CMK (cell line): ENCODE results near the gene DSCAM.

Experiments used
- DNase-seq: peaks from one replicate; pipeline ENCODE4 v3.0.0-alpha.2; 2010; ENCODE audit warnings: low read depth

The DSCAM gene

DNA sequence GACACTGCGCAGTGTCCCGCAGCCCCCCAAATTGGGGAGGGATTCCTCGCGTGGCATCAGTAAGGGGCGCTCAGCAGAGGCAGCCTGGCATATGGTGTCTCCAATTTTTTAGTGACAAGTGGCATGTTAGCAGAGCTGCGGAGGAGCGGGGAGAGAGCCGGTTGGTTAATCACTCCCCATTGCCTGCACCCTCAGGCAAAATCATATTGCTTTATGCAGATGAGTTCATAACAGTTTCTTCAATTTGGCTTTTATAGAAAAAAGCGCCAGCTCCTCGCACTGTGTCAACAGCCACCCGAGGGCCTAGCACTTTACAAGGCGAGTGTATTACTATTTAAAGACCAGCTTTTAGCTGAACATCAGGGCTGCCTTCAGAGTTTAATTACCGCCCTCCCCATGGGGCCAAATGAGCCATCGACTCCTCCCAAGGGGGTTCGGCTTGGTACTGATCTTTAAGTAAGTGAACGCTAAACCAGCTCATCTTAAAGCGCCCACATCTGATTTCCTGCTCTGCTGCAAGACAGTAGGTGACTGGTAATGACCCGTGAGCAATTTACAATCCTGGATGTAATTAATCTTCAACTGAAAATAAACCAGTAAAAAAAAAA, 298.9 kb downstream of the DSCAM start:
- no peak for DNase-seq

GRCh38 chr21:40546647-40547046, 300.3 kb downstream of the DSCAM start:
- DNase-seq, result no peak

DNA sequence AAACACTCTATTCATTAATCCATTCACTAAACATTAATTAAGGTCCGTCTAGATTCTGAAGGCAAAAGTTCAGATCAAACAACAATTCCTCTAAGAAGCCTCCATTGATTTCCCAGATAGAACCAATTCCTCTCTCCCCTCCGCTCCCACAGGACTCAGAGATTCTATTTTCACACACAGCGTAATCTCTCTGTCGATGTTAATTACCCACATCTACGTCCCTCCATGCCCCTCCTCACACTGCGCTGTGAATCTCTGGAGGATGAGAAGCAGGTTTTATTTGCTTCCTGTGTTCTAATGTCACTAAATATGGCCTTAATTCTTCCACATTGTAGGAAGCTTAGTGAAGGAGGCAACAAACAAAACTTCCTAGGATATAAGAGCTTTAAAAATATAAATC, 306.7 kb downstream of the DSCAM start:
- DNase-seq, result no peak

DNA sequence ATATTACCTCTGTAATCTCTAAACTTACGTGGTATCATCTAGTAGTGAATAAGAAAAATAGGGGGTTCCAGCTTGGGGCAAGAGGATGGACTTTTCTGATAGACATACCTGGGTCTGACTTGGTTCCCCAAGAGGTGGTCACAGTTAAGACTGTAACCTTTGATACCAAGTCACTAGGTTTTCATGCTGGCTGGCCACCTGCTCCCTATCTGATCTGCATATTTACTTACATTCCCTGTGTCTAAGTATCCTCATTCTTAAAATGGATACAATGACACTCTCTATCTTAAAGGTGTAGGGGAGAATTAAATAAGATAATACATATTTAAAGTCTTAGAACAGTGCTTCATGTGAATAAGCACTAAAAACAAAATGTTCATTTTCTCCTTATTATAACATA, 312.1 kb downstream of the DSCAM start:
- no peak for DNase-seq

GRCh38 chr21:40531431-40532110, 315.4 kb downstream of the DSCAM start:
- no peak for DNase-seq

GRCh38 chr21:40531016-40531415, 315.9 kb downstream of the DSCAM start:
- no peak for DNase-seq

DNA sequence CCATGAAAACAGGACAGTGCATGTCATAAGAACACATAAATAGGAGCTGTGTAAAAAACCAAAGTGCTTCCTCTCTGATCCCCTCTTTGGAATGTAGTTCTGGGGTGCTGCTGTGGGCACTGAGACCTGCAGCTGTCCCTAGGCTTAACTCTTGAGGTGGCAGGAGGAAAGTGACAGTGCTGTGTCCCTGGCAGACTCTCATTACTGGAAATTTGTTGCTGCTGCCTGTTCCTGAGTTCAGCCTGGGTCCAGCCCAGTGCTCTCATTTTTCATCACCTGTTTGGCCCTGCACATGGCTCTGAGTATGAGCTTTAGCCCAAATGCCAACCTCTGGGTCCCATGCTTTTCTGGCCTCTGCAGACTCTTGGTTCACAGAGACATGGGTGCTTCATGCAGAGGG, 329.3 kb downstream of the DSCAM start:
- no peak for DNase-seq

DNA sequence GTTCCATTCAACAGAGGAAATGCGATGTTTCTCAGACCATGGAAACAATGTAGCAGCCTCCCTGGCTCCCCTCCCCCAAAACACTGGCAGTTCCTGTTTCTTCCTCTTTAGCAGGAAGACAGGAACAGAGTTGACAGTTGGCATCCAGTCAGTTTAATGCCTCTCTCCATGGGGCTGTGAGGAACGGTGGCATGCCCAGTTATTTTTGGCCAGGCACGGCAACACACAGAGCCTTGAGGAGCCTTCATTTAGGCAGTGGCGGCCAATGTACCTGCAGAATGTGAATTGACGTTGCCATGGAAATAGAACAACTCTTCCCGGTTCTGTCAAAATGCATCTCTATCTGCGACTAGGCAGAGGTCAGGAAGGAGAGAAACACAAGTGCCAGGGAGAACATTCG, 330.6 kb downstream of the DSCAM start:
- no peak for DNase-seq

- no peak for DNase-seq
Measured at GRCh38 chr21:40512590-40512989, 334.4 kb downstream of the DSCAM start.

GRCh38 chr21:40507978-40508377, 339.0 kb downstream of the DSCAM start:
- no peak for DNase-seq

DNA sequence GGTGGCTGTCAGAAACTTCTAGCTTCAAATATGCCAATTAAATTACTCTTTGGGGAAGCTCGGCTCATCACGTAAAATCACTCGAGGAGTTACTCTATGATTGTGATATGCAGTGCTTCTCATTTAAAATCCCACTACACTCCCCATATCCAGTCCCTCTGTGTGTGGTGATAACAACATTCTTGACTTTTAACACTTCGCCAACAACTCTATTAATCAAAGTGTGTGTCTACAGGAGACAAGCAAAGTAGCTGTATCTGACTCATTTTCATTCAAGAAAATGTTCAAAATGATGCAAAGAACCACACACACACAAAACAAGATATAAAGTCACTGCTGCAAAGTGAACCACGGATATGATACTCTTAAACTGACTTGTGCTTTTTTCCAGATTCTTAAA, 341.3 kb downstream of the DSCAM start:
- no peak for DNase-seq

DNA sequence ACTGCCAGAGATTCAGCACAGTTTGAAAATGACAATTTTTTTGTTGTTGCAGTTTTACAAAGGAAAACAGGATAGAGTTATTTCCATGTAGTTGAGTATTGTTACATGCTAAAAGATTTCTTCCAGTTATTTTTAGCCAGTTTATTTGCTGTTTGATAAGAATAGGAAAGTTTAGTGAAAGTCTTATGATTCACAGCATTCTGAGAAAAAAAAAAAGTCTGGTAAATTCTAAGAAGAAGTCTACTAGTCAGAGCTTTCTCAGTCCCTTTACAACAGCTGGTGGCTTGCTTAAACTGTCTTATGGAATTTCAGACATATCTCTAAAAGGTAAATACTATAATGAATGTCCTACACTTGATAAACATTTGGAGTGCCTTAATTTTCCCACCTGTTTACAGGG, 341.7 kb downstream of the DSCAM start:
- DNase-seq, result no peak

- no peak for DNase-seq
Measured at GRCh38 chr21:40504825-40505224, 342.1 kb downstream of the DSCAM start.

GRCh38 chr21:40496116-40496515, 350.8 kb downstream of the DSCAM start:
- DNase-seq, result no peak

GRCh38 chr21:40490408-40490807, 356.6 kb downstream of the DSCAM start:
- DNase-seq, result no peak

DNA sequence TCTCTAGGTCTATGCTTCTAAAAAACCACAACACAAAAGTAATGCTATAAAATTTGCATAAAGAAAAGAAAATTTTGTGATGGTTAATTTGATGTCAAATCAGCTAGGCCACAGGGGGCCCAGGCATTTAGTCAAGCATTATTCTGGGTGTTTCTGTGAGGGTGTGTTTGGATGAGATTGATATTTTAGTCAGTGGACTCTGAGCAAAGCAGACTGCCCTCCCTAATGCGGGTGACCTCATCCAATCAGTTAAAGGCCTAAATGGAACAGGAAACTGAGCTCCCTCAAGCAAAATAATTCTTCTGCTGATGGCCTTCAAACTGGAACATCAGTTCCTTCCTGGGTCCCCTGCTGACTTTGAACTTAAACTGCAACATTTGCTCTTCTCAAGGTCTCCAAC, 358.0 kb downstream of the DSCAM start:
- DNase-seq, result no peak

- DNase-seq, result no peak
Measured at GRCh38 chr21:40481764-40482163, 365.2 kb downstream of the DSCAM start.

DNA sequence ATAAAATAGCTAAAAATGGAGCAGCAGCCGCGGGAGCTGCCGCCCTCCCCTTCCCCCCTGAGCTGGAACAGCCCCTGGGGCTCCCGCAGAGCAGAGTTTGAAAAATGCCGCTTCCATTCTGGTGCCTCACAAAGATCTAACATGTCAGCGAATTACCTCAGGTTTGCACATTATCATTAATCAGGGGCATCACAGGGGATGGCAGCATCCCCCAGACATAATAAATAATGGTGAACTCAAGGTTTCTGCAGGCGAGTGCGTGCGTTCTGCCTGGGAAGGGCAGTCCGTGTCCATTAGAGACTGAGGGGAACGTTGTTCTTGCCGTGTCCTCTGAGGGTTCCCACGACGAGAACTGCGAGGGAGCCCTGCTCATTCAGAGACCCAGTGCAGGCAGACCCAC, 372.4 kb downstream of the DSCAM start:
- DNase-seq, result no peak

DNA sequence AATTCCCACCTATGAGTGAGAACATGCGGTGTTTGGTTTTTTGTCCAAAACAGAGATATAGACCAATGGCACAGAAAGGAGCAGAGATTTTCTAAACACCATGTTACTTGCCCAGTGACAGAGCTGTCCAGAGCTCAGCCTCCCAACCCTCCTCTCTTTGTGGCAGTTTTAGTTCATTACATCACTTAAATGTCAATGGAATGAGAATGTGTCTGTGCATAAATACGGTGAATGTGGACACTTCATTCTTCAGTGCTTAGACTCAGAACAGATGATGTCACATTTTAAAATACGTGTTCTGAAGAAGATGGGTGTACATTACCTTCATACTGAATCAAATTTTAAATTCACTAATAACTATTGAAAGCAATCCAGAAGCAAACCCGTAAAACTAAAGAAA, 374.9 kb downstream of the DSCAM start:
- DNase-seq, result no peak

DNA sequence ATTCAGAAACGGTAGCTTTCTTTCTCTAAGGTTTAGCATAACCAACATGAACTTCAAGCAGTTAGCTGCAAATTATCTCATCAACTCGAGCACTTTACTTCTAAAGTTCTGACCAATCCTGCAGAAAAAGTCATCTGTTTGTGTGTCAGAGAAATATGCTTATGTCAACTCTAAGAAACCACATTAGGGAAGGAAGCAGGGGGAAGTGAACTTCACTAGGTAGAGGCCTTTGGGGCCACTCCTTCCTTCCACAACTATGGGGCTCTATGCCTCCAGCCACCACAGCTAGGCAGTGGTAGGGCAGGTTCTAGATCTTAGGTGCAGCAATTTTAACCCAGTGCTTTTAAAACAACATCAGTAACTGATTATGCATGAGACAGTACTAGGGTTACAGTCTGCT, 375.9 kb downstream of the DSCAM start:
- DNase-seq, result no peak

DNA sequence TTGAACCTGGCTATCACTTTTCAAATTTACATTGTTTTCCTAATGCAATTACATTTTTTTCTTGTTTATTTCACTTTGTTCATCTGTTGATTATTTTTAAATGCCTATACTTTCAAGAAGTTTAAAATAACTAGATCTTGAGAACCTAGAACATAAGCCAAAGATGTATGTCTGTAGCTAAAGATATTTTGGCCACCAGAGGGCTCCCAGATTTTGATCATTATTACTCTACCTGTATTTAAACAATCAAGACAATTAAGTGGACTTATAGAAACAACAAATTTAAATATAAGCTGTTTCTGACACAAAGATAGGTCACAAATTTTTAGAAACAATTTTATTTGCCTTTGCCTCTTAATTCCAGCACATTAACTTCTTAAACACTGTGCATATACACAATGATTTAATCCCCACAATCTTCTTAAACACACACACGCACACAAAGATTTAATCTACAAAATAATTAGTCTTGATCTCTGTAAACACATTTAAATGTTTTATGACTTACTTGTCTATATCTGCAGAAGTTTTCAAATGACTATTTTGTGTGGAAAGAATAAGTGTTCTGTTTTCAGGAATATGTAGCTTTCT, 380.0 kb downstream of the DSCAM start:
- DNase-seq, result no peak

DNA sequence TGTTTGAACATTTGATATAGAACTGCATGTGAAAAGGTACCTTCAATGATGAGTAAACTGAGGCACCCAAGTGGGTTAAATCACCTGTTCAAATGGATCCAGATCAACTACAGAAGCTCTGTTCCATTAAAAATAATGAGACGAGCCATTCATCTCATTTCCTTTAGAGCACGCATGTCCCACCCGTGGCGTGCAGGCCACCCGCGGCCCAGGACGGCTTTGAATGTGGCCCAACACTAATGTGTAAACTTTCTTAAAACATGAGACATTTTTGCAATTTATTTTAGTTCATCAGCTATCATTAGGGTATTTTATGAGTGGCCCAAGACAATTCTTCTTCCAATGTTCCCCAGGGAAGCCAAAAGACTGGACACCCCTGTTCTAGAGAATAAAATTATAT, 381.6 kb downstream of the DSCAM start:
- no peak for DNase-seq

DNA sequence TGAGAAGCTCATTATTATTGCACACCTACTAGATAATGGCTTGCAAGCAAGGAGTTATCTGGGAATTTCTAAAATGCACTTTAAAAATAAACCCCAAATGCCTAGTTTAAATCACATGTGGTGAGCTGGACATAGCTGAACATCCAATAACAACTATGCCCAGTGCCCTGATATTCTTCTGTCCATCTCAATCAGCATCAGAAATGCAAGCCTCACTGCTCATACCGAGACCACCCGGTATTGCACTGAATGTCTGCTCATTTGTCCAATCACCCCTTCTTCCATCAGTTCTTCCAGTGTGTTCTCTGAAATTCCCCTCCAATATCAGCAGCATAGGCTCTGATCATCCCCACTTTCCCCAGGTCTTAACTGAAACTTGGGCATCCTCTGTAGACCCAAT, 383.8 kb downstream of the DSCAM start:
- no peak for DNase-seq

DNA sequence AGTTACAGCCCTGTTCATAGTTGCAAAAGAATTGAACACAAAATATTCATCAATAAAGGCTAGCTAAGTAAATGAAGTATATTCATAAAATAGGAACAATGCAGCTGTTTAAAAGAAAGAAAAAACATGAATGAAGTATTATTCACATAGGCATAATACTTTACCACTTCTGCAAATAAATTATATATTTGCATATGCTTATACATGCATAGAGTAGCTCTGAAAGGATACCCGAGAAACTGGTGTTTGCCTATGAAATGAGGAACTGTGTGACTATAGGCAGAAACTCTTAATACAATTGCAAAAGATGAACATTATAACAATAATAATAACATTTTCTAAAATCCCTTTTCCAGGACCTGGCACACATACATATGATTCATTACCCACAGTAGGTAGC, 385.9 kb downstream of the DSCAM start:
- DNase-seq, result no peak
